GM21390 (cell line): Measurements from ENCODE around the gene HSDL1.
"Not testable (repeated sequence)": the region's sequence is repeated elsewhere in the genome, so short reads cannot be mapped to it uniquely, and the experiment has no call there.

Source experiments
- ATAC-seq: cut with Tn5 transposase; IDR thresholded peaks from one replicate; pipeline ENCODE4 v1.9.1; 2021; ENCODE audit not compliant: unreplicated experiment

HSDL1 gene

GRCh38 chr16:84139628-84140258, 5.2 kb downstream of the HSDL1 start:
- ATAC-seq = no peak

GRCh38 chr16:84138824-84139627, 6.0 kb downstream of the HSDL1 start:
- ATAC-seq = no peak

- no peak for ATAC-seq
Observed at GRCh38 chr16:84138500-84138823, 6.5 kb downstream of the HSDL1 start.

GRCh38 chr16:84137769-84138357, 7.1 kb downstream of the HSDL1 start:
- no peak for ATAC-seq

- no peak for ATAC-seq
Observed at GRCh38 chr16:84137287-84137686, 7.7 kb downstream of the HSDL1 start.

- no peak for ATAC-seq
Observed at GRCh38 chr16:84136331-84137125, 8.4 kb downstream of the HSDL1 start.

- ATAC-seq = no peak
Observed at GRCh38 chr16:84132527-84133285, 12.3 kb downstream of the HSDL1 start.

- ATAC-seq = no peak
Observed at GRCh38 chr16:84131117-84131516, 13.9 kb downstream of the HSDL1 start.

- ATAC-seq = peak; percentile 55
Observed at GRCh38 chr16:84124257-84125073, 20.5 kb downstream of the HSDL1 start.

GRCh38 chr16:84121007-84121406, 24.0 kb downstream of the HSDL1 start:
- no peak for ATAC-seq

- ATAC-seq = no peak
Observed at GRCh38 chr16:84120023-84120422, 25.0 kb downstream of the HSDL1 start.

GRCh38 chr16:84119368-84119767, 25.6 kb downstream of the HSDL1 start:
- ATAC-seq = no peak

GRCh38 chr16:84118315-84118714, 26.7 kb downstream of the HSDL1 start:
- not testable (repeated sequence) for ATAC-seq

GRCh38 chr16:84117494-84117843, 27.5 kb downstream of the HSDL1 start:
- ATAC-seq = peak; percentile 7

- peak; percentile 91 for ATAC-seq
Observed at GRCh38 chr16:84116720-84117493, 28.1 kb downstream of the HSDL1 start, which contains the start of gene MBTPS1. TSS of gene MBTPS1 (minus strand) at chr16:84116942. CDS start at chr16:84101783, 15,159 bp downstream.

- ATAC-seq = peak; percentile 33
Observed at GRCh38 chr16:84115919-84116719, 28.9 kb downstream of the HSDL1 start.

GRCh38 chr16:84111949-84112348, 33.0 kb downstream of the HSDL1 start:
- not testable (repeated sequence) for ATAC-seq

GRCh38 chr16:84111525-84111924, 33.5 kb downstream of the HSDL1 start:
- no peak for ATAC-seq
